B cell (primary cell): ENCODE results near the gene IFNGR1. TPM values are rescaled to one million over a fixed set of nuclear protein-coding genes. Genes with fewer than 3 reads are reported as not detected.
A peak's percentile ranks its signal among the peaks of the same experiment; 100 is the strongest.
"Not testable (repeated sequence)": the region's sequence is repeated elsewhere in the genome, so short reads cannot be mapped to it uniquely, and the experiment has no call there.

ENCODE experiments used
- ATAC-seq: fragments of 200-7000 bp; cut with Tn5 transposase; one replicate; pipeline ENCODE4 v1.10.0; 2021; ENCODE audit warnings: low read depth, mild to moderate bottlenecking, moderate number of reproducible peaks, moderate library complexity
- CTCF ChIA-PET: fragments of 350-600 bp; sonication (Branson Sonifier 250); formaldehyde crosslinking; loops from one replicate; lab custom pipeline; 2021; ENCODE audit warnings: antibody characterized with exemption, inconsistent platforms; lab: Charles Lee
- POLR2A ChIA-PET: fragments of 350-600 bp; sonication (Branson Sonifier 250); formaldehyde crosslinking; loops from one replicate; lab custom pipeline; 2021; ENCODE audit warnings: antibody characterized with exemption; lab: Charles Lee
- DNase-seq: peaks from one replicate; pipeline ENCODE4 v3.0.0; 2013
- H2AFZ ChIP-seq: 2 replicates; pipeline ENCODE4 v1.6.1; 2012; ENCODE audit warnings: mild to moderate bottlenecking, low read depth, low read length; ENCODE audit not compliant: insufficient read depth, poor library complexity, severe bottlenecking
- H3K27ac ChIP-seq, 2 donors: 1 replicate in 1 of 2; 2 replicates in 1 of 2; pipeline ENCODE4 v1.5.1; 2012 to 2013; ENCODE audit warnings: low read length in 2 of 2, mild to moderate bottlenecking in 2 of 2, moderate library complexity in 1 of 2
- H3K27me3 ChIP-seq, 4 experiments: fragments of 200-600 bp in 1 of 4; sonication (generic) in 1 of 4; replicated peaks in 1 of 4; 1 replicate in 2 of 4; 2 replicates in 2 of 4; pipeline versions ENCODE4 v1.6.1 to v1.7.0; 2013 to 2016; ENCODE audit warnings: low read length in 3 of 4, mild to moderate bottlenecking in 2 of 4, mixed read lengths in 1 of 4, moderate library complexity in 1 of 4; ENCODE audit not compliant: insufficient read depth in 4 of 4, control insufficient read depth in 3 of 4; ENCODE audit errors: control extremely low read depth in 1 of 4
- H3K36me3 ChIP-seq, 2 experiments: replicated peaks in 1 of 2; 1 replicate in 1 of 2; 2 replicates in 1 of 2; pipeline versions ENCODE4 v1.6.1 to v1.7.1; 2013; ENCODE audit warnings: low read length in 1 of 2; ENCODE audit not compliant: insufficient read depth in 2 of 2, control insufficient read depth in 1 of 2; ENCODE audit errors: control extremely low read depth in 1 of 2, extremely low read depth in 1 of 2
- H3K4me1 ChIP-seq, 2 donors: fragments of 200-600 bp in 1 of 2; sonication (generic) in 1 of 2; 1 replicate in 1 of 2; 2 replicates in 1 of 2; pipeline versions ENCODE4 v1.5.1 to v1.6.1; 2013 to 2017; ENCODE audit warnings: low read length in 2 of 2; ENCODE audit not compliant: control insufficient read depth in 2 of 2, insufficient read depth in 2 of 2
- H3K4me2 ChIP-seq: replicated peaks from 2 replicates; pipeline ENCODE3; 2012; ENCODE audit warnings: mild to moderate bottlenecking, low read depth, low read length; ENCODE audit not compliant: poor library complexity, severe bottlenecking
- H3K4me3 ChIP-seq, 5 experiments: fragments of 200-600 bp in 1 of 5; sonication (generic) in 1 of 5; 1 replicate in 3 of 5; 2 replicates in 2 of 5; pipeline versions ENCODE4 v1.5.1 to v1.7.0; 2011 to 2016; ENCODE audit warnings: low read length in 4 of 5, mild to moderate bottlenecking in 4 of 5, low read depth in 2 of 5, control low read depth in 1 of 5, moderate library complexity in 1 of 5; ENCODE audit not compliant: insufficient read depth in 1 of 5; ENCODE audit errors: control extremely low read depth in 1 of 5, extremely low read depth in 1 of 5
- H3K79me2 ChIP-seq: fragments of 200-600 bp; sonication (generic); one replicate; pipeline ENCODE4 v1.6.0; 2016; ENCODE audit warnings: low read length; ENCODE audit not compliant: control insufficient read depth, insufficient read depth
- H3K9ac ChIP-seq: fragments of 200-600 bp; sonication (generic); 2 replicates; pipeline ENCODE4 v1.6.1; 2017; ENCODE audit warnings: mild to moderate bottlenecking, low read length, moderate library complexity
- H3K9me3 ChIP-seq, 3 donors: one replicate each; pipeline versions ENCODE4 v1.6.1 to v1.7.1; 2013; ENCODE audit warnings: low read length in 2 of 3; ENCODE audit not compliant: control insufficient read depth in 2 of 3, insufficient read depth in 1 of 3; ENCODE audit errors: control extremely low read depth in 1 of 3
- H4K20me1 ChIP-seq: 2 replicates; pipeline ENCODE4 v1.6.0; 2012; ENCODE audit warnings: mild to moderate bottlenecking, low read length; ENCODE audit not compliant: insufficient read depth, control insufficient read depth, poor library complexity, severe bottlenecking
- H3K27ac Mint-ChIP-seq: one replicate; pipeline ENCODE4 v1.8.0; 2021; ENCODE audit warnings: mixed read lengths
- H3K27me3 Mint-ChIP-seq: one replicate; pipeline ENCODE4 v1.8.0; 2021; ENCODE audit warnings: mixed read lengths
- H3K4me1 Mint-ChIP-seq: one replicate; pipeline ENCODE4 v1.8.0; 2021; ENCODE audit warnings: mixed read lengths
- H3K4me3 Mint-ChIP-seq: one replicate; pipeline ENCODE4 v1.8.0; 2021; ENCODE audit warnings: mixed read lengths
- H3K9me3 Mint-ChIP-seq: one replicate; pipeline ENCODE4 v1.8.0; 2022; ENCODE audit warnings: mixed read lengths; ENCODE audit not compliant: insufficient read depth
- EZH2 ChIP-seq: IDR thresholded peaks from 2 replicates; pipeline ENCODE4 v1.6.1; 2012; ENCODE audit warnings: borderline replicate concordance, low read depth, mild to moderate bottlenecking, moderate library complexity, low read length; ENCODE audit not compliant: insufficient read depth, poor library complexity, severe bottlenecking
- WGBS: methylation state at CpG from one replicate; pipeline ENCODE4 v1.1.5; 2013; ENCODE audit warnings: missing lambda C conversion rate; ENCODE audit not compliant: insufficient coverage; 5-methylcytosine and 5-hydroxymethylcytosine counted together
- intact Hi-C: fragments of 100-400 bp; cut with micrococcal nuclease; formaldehyde crosslinking; loops from one replicate; pipeline ENCODE4 v1.10.0; 2022
- polyA plus RNA-seq: library from polyadenylated mRNA; depleted of rRNA; stranded (reverse); fragments of >200 nt; gene quantifications from 2 replicates; pipeline ENCODE4 v1.2.3, GENCODE V29; 2012
- total RNA-seq, 2 donors: library from RNA; stranded (reverse); fragments of 120-200 nt in 1 of 2; gene quantifications; 1 replicate in 1 of 2; 2 replicates in 1 of 2; pipeline versions ENCODE4 v1.2.3 to v1.2.4, GENCODE V29; 2013 to 2022
- TF ChIP-seq, protein P1 (sequence below): fragments of 200-600 bp; IDR thresholded peaks from one replicate; pipeline ENCODE4 v1.8.0; 2022; ENCODE audit warnings: antibody characterized with exemption, mild to moderate bottlenecking

Gene IFNGR1
- total and polyA plus RNA-seq, 2 donors (not counting 1 experiment from before 2014, with no cell fraction given): 24.5 to 48.2 TPM

- ChIA-PET POLR2A (no interaction called here), CTCF (interaction anchor here (1.1 kb wide), 2 partner anchors 14 to 162 kb away, joined by 3 to 5 read pairs; no protein-coding TSS in a partner anchor)
- TF ChIP-seq, protein P1, sequence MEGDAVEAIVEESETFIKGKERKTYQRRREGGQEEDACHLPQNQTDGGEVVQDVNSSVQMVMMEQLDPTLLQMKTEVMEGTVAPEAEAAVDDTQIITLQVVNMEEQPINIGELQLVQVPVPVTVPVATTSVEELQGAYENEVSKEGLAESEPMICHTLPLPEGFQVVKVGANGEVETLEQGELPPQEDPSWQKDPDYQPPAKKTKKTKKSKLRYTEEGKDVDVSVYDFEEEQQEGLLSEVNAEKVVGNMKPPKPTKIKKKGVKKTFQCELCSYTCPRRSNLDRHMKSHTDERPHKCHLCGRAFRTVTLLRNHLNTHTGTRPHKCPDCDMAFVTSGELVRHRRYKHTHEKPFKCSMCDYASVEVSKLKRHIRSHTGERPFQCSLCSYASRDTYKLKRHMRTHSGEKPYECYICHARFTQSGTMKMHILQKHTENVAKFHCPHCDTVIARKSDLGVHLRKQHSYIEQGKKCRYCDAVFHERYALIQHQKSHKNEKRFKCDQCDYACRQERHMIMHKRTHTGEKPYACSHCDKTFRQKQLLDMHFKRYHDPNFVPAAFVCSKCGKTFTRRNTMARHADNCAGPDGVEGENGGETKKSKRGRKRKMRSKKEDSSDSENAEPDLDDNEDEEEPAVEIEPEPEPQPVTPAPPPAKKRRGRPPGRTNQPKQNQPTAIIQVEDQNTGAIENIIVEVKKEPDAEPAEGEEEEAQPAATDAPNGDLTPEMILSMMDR: no peak
- no peak for TF ChIP-seq EZH2
- Histone ChIP-seq H3K9me3 (peaks cover 2 to 19% (median 19%) of the 10 kb centered on the region in 3 donors), H3K36me3 (no peaks in the 10 kb centered on the region), H3K9ac (no peak overlapping the region), H4K20me1 (no peaks in the 10 kb centered on the region), H3K4me1 (peaks cover 12 to 19% of the 10 kb centered on the region in 2 donors), H3K27ac (no peak overlapping the region), H2AFZ (no peak overlapping the region), H3K4me3 (no peak overlapping the region), H3K79me2 (no peaks in the 10 kb centered on the region), H3K27me3 (no peaks in the 10 kb centered on the region), H3K4me2 (no peak overlapping the region)
- WGBS: no CpG with 5 or more reads among the region's 1 CpG
- Mint-ChIP-seq H3K4me1 (peaks cover 17% of the 10 kb centered on the region), H3K4me3 (no peak overlapping the region), H3K27ac (no peak overlapping the region), H3K9me3 (peaks cover 5% of the 10 kb centered on the region), H3K27me3 (no peaks in the 10 kb centered on the region)
- ATAC-seq (no peak), DNase-seq (no peak)
- intact Hi-C loops: no loop called here
Measured at GRCh38 chr6:137256350-137257103, 37.3 kb upstream of the IFNGR1 start.

GRCh38 chr6:137254966-137255365 is 35.8 kb upstream of the IFNGR1 start:
- no peak overlapping the region for H3K4me2 ChIP-seq
- no CpG with 5 or more reads among the region's 1 CpG for WGBS
- peaks cover 2 to 22% (median 19%) of the 10 kb centered on the region in 3 donors for H3K9me3 ChIP-seq
- no peaks in the 10 kb centered on the region for H4K20me1 ChIP-seq
- Mint-ChIP-seq H3K9me3 (peaks cover 5% of the 10 kb centered on the region), H3K4me1 (peaks cover 2% of the 10 kb centered on the region), H3K27me3 (no peaks in the 10 kb centered on the region), H3K27ac (no peak overlapping the region), H3K4me3 (no peak overlapping the region)
- H3K27ac ChIP-seq: no peak overlapping the region
- H3K79me2 ChIP-seq: no peaks in the 10 kb centered on the region
- no peak overlapping the region for H3K9ac ChIP-seq
- no peak for DNase-seq
- intact Hi-C loops: no loop called here
- TF ChIP-seq EZH2: no peak
- TF ChIP-seq, protein P1: no peak
- H3K4me3 ChIP-seq: no peak overlapping the region
- peaks cover 0 to 4% of the 10 kb centered on the region in 2 donors for H3K4me1 ChIP-seq
- H3K36me3 ChIP-seq: no peaks in the 10 kb centered on the region
- no peak overlapping the region for H2AFZ ChIP-seq
- ATAC-seq: no peak
- ChIA-PET CTCF (interaction anchor here (0.6 to 1.3 kb wide), 3 partner anchors 39 to 178 kb away, joined by 3 to 4 read pairs (median 3); no protein-coding TSS in a partner anchor), POLR2A (no interaction called here)
- no peaks in the 10 kb centered on the region for H3K27me3 ChIP-seq

DNA sequence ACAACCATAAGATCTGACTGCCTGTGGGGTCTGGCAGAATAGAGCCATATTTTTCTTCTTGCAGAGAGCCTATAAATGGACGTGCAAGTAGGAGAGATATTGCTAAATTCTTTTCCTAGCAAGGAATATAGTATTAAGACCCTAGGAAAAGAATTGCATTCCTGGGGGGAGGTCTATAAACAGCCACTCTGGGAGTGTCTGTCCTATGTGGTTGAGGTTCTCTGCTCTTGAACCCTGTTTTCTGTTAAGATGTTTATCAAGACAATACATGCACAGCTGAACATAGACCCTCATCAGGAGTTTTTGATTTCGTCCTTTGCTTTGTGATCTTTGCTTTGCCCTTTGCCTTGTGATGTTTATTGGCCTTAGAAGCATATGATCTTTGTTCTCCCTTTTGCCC is 35.2 kb upstream of the IFNGR1 start:
- H3K27me3 Mint-ChIP-seq, H3K4me3 ChIP-seq, H3K79me2 ChIP-seq, H3K27ac Mint-ChIP-seq, H3K27ac ChIP-seq, H3K4me3 Mint-ChIP-seq, POLR2A ChIA-PET, H2AFZ ChIP-seq, H3K4me1 Mint-ChIP-seq, ATAC-seq, H3K27me3 ChIP-seq, H4K20me1 ChIP-seq, H3K36me3 ChIP-seq, H3K4me2 ChIP-seq, H3K4me1 ChIP-seq, H3K9ac ChIP-seq, intact Hi-C loops, H3K9me3 Mint-ChIP-seq: not testable (repeated sequence)
- CTCF ChIA-PET: interaction anchor here (1.3 kb wide), 1 partner anchor 160 kb away, joined by 4 read pairs; no protein-coding TSS in a partner anchor
- WGBS: no CpG with 5 or more reads among the region's 2 CpGs
- DNase-seq: peak; percentile 19
- peaks cover 2 to 26% (median 19%) of the 10 kb centered on the region in 3 donors for H3K9me3 ChIP-seq
